Inflammatory macrophage treated with lipopolysaccharide for 4 hours (primary cell): ENCODE results near the gene PLEKHH1.

ENCODE experiments used
- DNase-seq: peaks from one replicate; pipeline ENCODE4 v3.0.0-alpha.2; 2020

PLEKHH1 gene

DNA sequence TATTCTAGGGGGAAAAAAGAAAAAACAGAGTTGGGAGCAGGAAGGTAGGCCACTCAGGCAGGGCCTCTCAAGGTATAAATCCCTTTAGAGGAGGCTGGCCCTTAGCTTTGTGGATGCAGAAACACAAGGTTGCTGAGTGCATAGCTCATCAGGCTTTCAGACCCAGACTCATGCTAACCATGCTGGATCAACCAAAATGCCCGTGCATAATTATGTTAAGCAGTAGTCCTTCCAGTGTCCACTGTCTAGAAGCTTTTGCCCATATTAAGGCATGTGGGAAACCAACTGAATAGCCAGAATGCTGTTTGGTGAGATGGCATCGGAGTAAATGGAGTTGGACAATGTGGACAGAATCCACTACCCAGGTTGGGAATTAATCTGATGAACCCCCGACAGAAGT, 105.6 kb downstream of the PLEKHH1 start:
- DNase-seq: no peak
